IMR-90 (cell line): ENCODE measurements around the gene CCR8. TPM values are rescaled to one million over a fixed set of nuclear protein-coding genes. Genes with fewer than 3 reads are reported as not detected.

Experiments used
- ATAC-seq: fragments of 200-7000 bp; cut with Tn5 transposase; 2 replicates; pipeline ENCODE4 v1.9.1; 2020; ENCODE audit warnings: low read depth, mild to moderate bottlenecking, moderate library complexity
- BruUV-seq: library from RNA; stranded (reverse); fragments of 400-500 nt; replicated peaks from 2 replicates; lab custom pipeline; 2021; lab: Mats Ljungman, UMichigan
- CTCF ChIA-PET: fragments of 300-600 bp; formaldehyde crosslinking; extraction: SDS; loops from one replicate; lab custom pipeline; 2021; ENCODE audit warnings: antibody characterized with exemption; lab: Yijun Ruan, JAX
- POLR2A ChIA-PET: fragments of 300-600 bp; sonication (Branson Sonifier 250); formaldehyde crosslinking; loops from one replicate; lab custom pipeline; 2022; ENCODE audit warnings: antibody characterized with exemption; ENCODE audit not compliant: unreplicated experiment; lab: Charles Lee
- DNase-seq: peaks from one replicate; pipeline ENCODE4 v3.0.0; 2013
- H2AFZ ChIP-seq: replicated peaks from 2 replicates; pipeline ENCODE3; 2013; ENCODE audit warnings: low read length, mild to moderate bottlenecking; ENCODE audit not compliant: poor library complexity
- H2AK5ac ChIP-seq: 2 replicates; pipeline ENCODE4 v1.6.1; 2013; ENCODE audit warnings: low read depth, low read length, inconsistent platforms
- H2AK9ac ChIP-seq: replicated peaks from 2 replicates; pipeline ENCODE3; 2013; ENCODE audit warnings: mild to moderate bottlenecking, low read depth, low read length, moderate library complexity; ENCODE audit not compliant: poor library complexity
- H2BK120ac ChIP-seq: 2 replicates; pipeline ENCODE4 v1.6.1; 2013; ENCODE audit warnings: low read depth, low read length, inconsistent platforms
- H2BK15ac ChIP-seq: 3 replicates; pipeline ENCODE4 v1.6.1; 2013; ENCODE audit warnings: low read depth, low read length, inconsistent platforms
- H2BK20ac ChIP-seq: 2 replicates; pipeline ENCODE4 v1.6.1; 2013; ENCODE audit warnings: low read depth, mild to moderate bottlenecking, inconsistent platforms, low read length, moderate library complexity
- H2BK5ac ChIP-seq: 2 replicates; pipeline ENCODE4 v1.6.1; 2013; ENCODE audit warnings: mild to moderate bottlenecking, low read depth, low read length, inconsistent platforms; ENCODE audit not compliant: poor library complexity, severe bottlenecking
- H3K14ac ChIP-seq: replicated peaks from 2 replicates; pipeline ENCODE4 v1.6.1; 2013; ENCODE audit warnings: low read depth, low read length, inconsistent platforms
- H3K18ac ChIP-seq: 2 replicates; pipeline ENCODE4 v1.6.1; 2013; ENCODE audit warnings: low read depth, low read length, control low read depth
- H3K23ac ChIP-seq: 2 replicates; pipeline ENCODE4 v1.6.1; 2013; ENCODE audit warnings: low read depth, low read length, inconsistent platforms
- H3K27ac ChIP-seq: 2 replicates; pipeline ENCODE4 v1.5.1; 2013; ENCODE audit warnings: mild to moderate bottlenecking, control low read depth, low read length; ENCODE audit not compliant: insufficient read depth
- H3K27me3 ChIP-seq: 2 replicates; pipeline ENCODE4 v1.6.1; 2013; ENCODE audit warnings: low read length; ENCODE audit not compliant: control insufficient read depth, insufficient read depth
- H3K36me3 ChIP-seq: 2 replicates; pipeline ENCODE4 v1.6.1; 2013; ENCODE audit warnings: low read length, mixed read lengths; ENCODE audit not compliant: control insufficient read depth, insufficient read depth
- H3K4ac ChIP-seq: 2 replicates; pipeline ENCODE4 v1.6.1; 2013; ENCODE audit warnings: low read depth, low read length, inconsistent platforms
- H3K4me1 ChIP-seq: 2 replicates; pipeline ENCODE4 v1.6.1; 2013; ENCODE audit warnings: low read length, mixed read lengths; ENCODE audit not compliant: control insufficient read depth, insufficient read depth
- H3K4me2 ChIP-seq: 2 replicates; pipeline ENCODE4 v1.6.1; 2013; ENCODE audit warnings: low read depth, mild to moderate bottlenecking, control low read depth, low read length, moderate library complexity
- H3K4me3 ChIP-seq: 2 replicates; pipeline ENCODE4 v1.5.1; 2013; ENCODE audit warnings: low read depth, mild to moderate bottlenecking, control low read depth, low read length, moderate library complexity; ENCODE audit not compliant: insufficient read depth
- H3K56ac ChIP-seq: 2 replicates; pipeline ENCODE4 v1.6.1; 2013; ENCODE audit warnings: low read length, inconsistent platforms; ENCODE audit not compliant: insufficient read depth; ENCODE audit errors: extremely low read depth
- H3K79me1 ChIP-seq, 2 experiments: 2 replicates each; pipeline ENCODE4 v1.6.1; 2013; ENCODE audit warnings: low read length in 2 of 2, inconsistent platforms in 1 of 2, low read depth in 1 of 2
- H3K9ac ChIP-seq: 2 replicates; pipeline ENCODE4 v1.6.1; 2013; ENCODE audit warnings: low read depth, low read length, control low read depth
- H3K9me1 ChIP-seq: 2 replicates; pipeline ENCODE4 v1.6.1; 2013; ENCODE audit warnings: low read length, inconsistent platforms; ENCODE audit not compliant: insufficient read depth
- H3K9me3 ChIP-seq: 2 replicates; pipeline ENCODE4 v1.6.1; 2013; ENCODE audit warnings: low read length; ENCODE audit not compliant: control insufficient read depth, insufficient read depth
- H4K20me1 ChIP-seq: 2 replicates; pipeline ENCODE4 v1.6.1; 2013; ENCODE audit warnings: low read length, inconsistent platforms; ENCODE audit not compliant: insufficient read depth
- H4K5ac ChIP-seq: 2 replicates; pipeline ENCODE4 v1.6.1; 2013; ENCODE audit warnings: mild to moderate bottlenecking, low read depth, low read length, control low read depth
- H4K8ac ChIP-seq, 2 experiments: 2 replicates each; pipeline ENCODE4 v1.6.1; 2013; ENCODE audit warnings: low read depth in 2 of 2, low read length in 2 of 2, control low read depth in 1 of 2, inconsistent platforms in 1 of 2
- H4K91ac ChIP-seq: 2 replicates; pipeline ENCODE4 v1.6.1; 2013; ENCODE audit warnings: low read depth, low read length, inconsistent platforms; ENCODE audit not compliant: insufficient read depth
- BHLHE40 ChIP-seq: fragments of 150-350 bp; IDR thresholded peaks from 2 replicates; pipeline ENCODE4 v1.6.1; 2016; ENCODE audit warnings: mild to moderate bottlenecking, low read depth, low read length
- CEBPB ChIP-seq: IDR thresholded peaks from 2 replicates; pipeline ENCODE4 v1.6.1; 2012; ENCODE audit warnings: low read depth, low read length, improper control_type of control experiment
- CHD1 ChIP-seq: IDR thresholded peaks from 2 replicates; pipeline ENCODE4 v1.6.1; 2012; ENCODE audit warnings: low read depth, low read length, improper control_type of control experiment
- CTCF ChIP-seq: conservative IDR thresholded peaks from 2 replicates; pipeline ENCODE4 v1.5.1; 2012; ENCODE audit warnings: mild to moderate bottlenecking, low read depth, low read length, improper control_type of control experiment
- ELK1 ChIP-seq: fragments of 150-350 bp; IDR thresholded peaks from 2 replicates; pipeline ENCODE4 v1.6.1; 2016; ENCODE audit warnings: low read depth, mild to moderate bottlenecking, low read length, moderate library complexity, borderline replicate concordance
- FOS ChIP-seq: fragments of 150-350 bp; IDR thresholded peaks from 2 replicates; pipeline ENCODE4 v1.6.1; 2016; ENCODE audit warnings: low read depth, low read length
- MAFK ChIP-seq: IDR thresholded peaks from 2 replicates; pipeline ENCODE4 v1.6.1; 2012; ENCODE audit warnings: low read depth, low read length, improper control_type of control experiment
- MAZ ChIP-seq: IDR thresholded peaks from 2 replicates; pipeline ENCODE4 v1.6.1; 2012; ENCODE audit warnings: low read depth, mild to moderate bottlenecking, low read length, improper control_type of control experiment, moderate library complexity, borderline replicate concordance
- MXI1 ChIP-seq: IDR thresholded peaks from 2 replicates; pipeline ENCODE4 v1.6.1; 2012; ENCODE audit warnings: low read depth, mild to moderate bottlenecking, low read length, moderate library complexity, borderline replicate concordance
- NFE2L2 ChIP-seq: fragments of 150-350 bp; IDR thresholded peaks from 2 replicates; pipeline ENCODE4 v1.6.1; 2016; ENCODE audit warnings: low read depth, mild to moderate bottlenecking, low read length
- POLR2A ChIP-seq: IDR thresholded peaks from 2 replicates; pipeline ENCODE4 v1.6.1; 2012; ENCODE audit warnings: mild to moderate bottlenecking, low read depth, low read length
- RAD21 ChIP-seq: IDR thresholded peaks from 2 replicates; pipeline ENCODE4 v1.6.1; 2012; ENCODE audit warnings: low read length, improper control_type of control experiment
- RCOR1 ChIP-seq: IDR thresholded peaks from 2 replicates; pipeline ENCODE4 v1.6.1; 2012; ENCODE audit warnings: mild to moderate bottlenecking, low read length, improper control_type of control experiment; ENCODE audit not compliant: insufficient replicate concordance
- RFX5 ChIP-seq: IDR thresholded peaks from 2 replicates; pipeline ENCODE4 v1.8.0; 2012; ENCODE audit warnings: low read depth, mild to moderate bottlenecking, low read length, moderate library complexity
- SMC3 ChIP-seq: fragments of 150-350 bp; IDR thresholded peaks from 2 replicates; pipeline ENCODE4 v1.6.1; 2016; ENCODE audit warnings: low read depth, mild to moderate bottlenecking, antibody characterized with exemption, low read length, moderate library complexity
- USF2 ChIP-seq: fragments of 150-350 bp; IDR thresholded peaks from 2 replicates; pipeline ENCODE4 v1.6.1; 2017; ENCODE audit warnings: mild to moderate bottlenecking, antibody characterized with exemption, low read length, low read depth
- WGBS, 2 experiments: methylation state at CpG; one replicate each; pipeline versions ENCODE4 v1.1.5 to v1.1.7; 2013; ENCODE audit warnings: missing lambda C conversion rate in 2 of 2; ENCODE audit not compliant: insufficient read length in 1 of 2; ENCODE audit errors: extremely low coverage in 2 of 2; 5-methylcytosine and 5-hydroxymethylcytosine counted together
- dilution Hi-C: fragments of 300-500 bp; cut with HindIII; formaldehyde crosslinking; loops from one replicate; pipeline ENCODE4 v1.14.3; 2018; ENCODE audit warnings: low sequenced_read_pairs; ENCODE audit not compliant: unreplicated experiment
- in situ Hi-C: fragments of 300-500 bp; cut with MboI; formaldehyde crosslinking; loops from 3 replicates; pipeline ENCODE4 v1.14.3; 2019; ENCODE audit warnings: low sequenced_read_pairs, inconsistent platforms, mixed read lengths
- intact Hi-C: fragments of 100-400 bp; cut with micrococcal nuclease; formaldehyde crosslinking; loops from 2 replicates; pipeline ENCODE4 v1.10.0; 2022
- polyA plus RNA-seq, 3 experiments: library from polyadenylated mRNA; depleted of rRNA; stranded (reverse); fragments of >200 nt; gene quantifications; 2 replicates each; pipeline ENCODE4 v1.2.3, GENCODE V29; 2012; ENCODE audit warnings: low replicate concordance in 1 of 3
- total RNA-seq: library from RNA; depleted of rRNA; stranded (reverse); fragments of >200 nt; gene quantifications from 2 replicates; pipeline ENCODE4 v1.2.3, GENCODE V29; 2012

Gene CCR8
- total and polyA plus RNA-seq, 2 of the 4 experiments (the other 2 are of a cell fraction), result not detected

- Histone ChIP-seq H3K4me1 (no peaks in the 10 kb centered on the region), H3K4ac (no peak overlapping the region), H3K36me3 (no peaks in the 10 kb centered on the region), H3K9ac (no peak overlapping the region), H3K18ac (no peak overlapping the region), H3K56ac (no peak overlapping the region), H3K14ac (no peak overlapping the region), H3K27me3 (no peaks in the 10 kb centered on the region; the same call in none of the 2 replicates), H3K9me3 (no peaks in the 10 kb centered on the region), H2AK9ac (no peak overlapping the region), H3K4me2 (no peak overlapping the region), H3K4me3 (no peak overlapping the region), H4K91ac (no peak overlapping the region), H2BK20ac (no peak overlapping the region), H3K27ac (no peak overlapping the region), H4K20me1 (no peaks in the 10 kb centered on the region), H3K79me1 (no peaks in the 10 kb centered on the region), H2AK5ac (no peak overlapping the region), H4K5ac (no peak overlapping the region), H2AFZ (no peak overlapping the region), H3K9me1 (no peaks in the 10 kb centered on the region), H2BK120ac (no peak overlapping the region), H3K23ac (no peak overlapping the region), H2BK15ac (no peak overlapping the region), H2BK5ac (no peak overlapping the region), H4K8ac (no peak overlapping the region)
- ATAC-seq (no peak), DNase-seq (no peak)
- intact Hi-C loops, result no loop called here
- dilution Hi-C loops, result no loop called here
- in situ Hi-C loops, result no loop called here
- WGBS, 2 experiments, result 57% methylated on average over 1 of the region's 4 CpGs; no CpG with 5 or more reads in 1 of the 2 experiments
- no TSS peak for BruUV-seq
- TF ChIP-seq RFX5 (no peak), NFE2L2 (no peak), MAZ (no peak), FOS (no peak), MXI1 (no peak), RCOR1 (no peak), BHLHE40 (no peak), SMC3 (no peak), CTCF (no peak), MAFK (no peak), ELK1 (no peak), CEBPB (no peak), USF2 (no peak), RAD21 (no peak), CHD1 (no peak), POLR2A (no peak)
- CTCF ChIA-PET, result no interaction called here
- POLR2A ChIA-PET, result no interaction called here
These were observed 2.3 kb upstream of the CCR8 start for GRCh38 chr3:39327053-39327745.
